BJ (cell line): ENCODE data around the gene MAPK6. TPM values are rescaled to one million over a fixed set of nuclear protein-coding genes. Genes with fewer than 3 reads are reported as not detected.
A peak's percentile ranks its signal among the peaks of the same experiment; 100 is the strongest.

Experiments
- CTCF ChIA-PET: fragments of 350-600 bp; formaldehyde crosslinking; extraction: SDS; loops from one replicate; lab custom pipeline; 2021; ENCODE audit warnings: antibody characterized with exemption, inconsistent platforms; lab: Yijun Ruan, JAX
- POLR2A ChIA-PET: fragments of 300-600 bp; sonication (Branson Sonifier 250); formaldehyde crosslinking; extraction: SDS; loops from one replicate; lab custom pipeline; 2021; ENCODE audit warnings: antibody characterized with exemption; lab: Charles Lee
- DNase-seq: peaks from one replicate; pipeline ENCODE4 v3.0.0-alpha.2; 2011; ENCODE audit warnings: low read depth
- H3K27me3 ChIP-seq: 2 replicates; pipeline ENCODE4 v1.6.0; 2011; ENCODE audit warnings: low read length; ENCODE audit not compliant: control insufficient read depth, insufficient read depth
- H3K36me3 ChIP-seq: 2 replicates; pipeline ENCODE4 v1.5.1; 2011; ENCODE audit warnings: low read length; ENCODE audit not compliant: control insufficient read depth, insufficient read depth
- H3K4me3 ChIP-seq: 2 replicates; pipeline ENCODE4 v1.5.1; 2011; ENCODE audit warnings: low read depth, mild to moderate bottlenecking, control low read depth, low read length
- polyA plus RNA-seq: library from polyadenylated mRNA; depleted of rRNA; stranded (reverse); fragments of >200 nt; gene quantifications from 2 replicates; pipeline ENCODE4 v1.2.3, GENCODE V29; 2011
- TF ChIP-seq, protein P1 (sequence below): IDR thresholded peaks from 2 replicates; pipeline ENCODE4 v1.5.1; 2011; ENCODE audit warnings: low read depth, mild to moderate bottlenecking, control low read depth, inconsistent platforms, low read length, moderate library complexity; ENCODE audit not compliant: insufficient read depth

MAPK6 gene
- polyA plus RNA-seq, 1 experiment: 21.2 TPM

DNA sequence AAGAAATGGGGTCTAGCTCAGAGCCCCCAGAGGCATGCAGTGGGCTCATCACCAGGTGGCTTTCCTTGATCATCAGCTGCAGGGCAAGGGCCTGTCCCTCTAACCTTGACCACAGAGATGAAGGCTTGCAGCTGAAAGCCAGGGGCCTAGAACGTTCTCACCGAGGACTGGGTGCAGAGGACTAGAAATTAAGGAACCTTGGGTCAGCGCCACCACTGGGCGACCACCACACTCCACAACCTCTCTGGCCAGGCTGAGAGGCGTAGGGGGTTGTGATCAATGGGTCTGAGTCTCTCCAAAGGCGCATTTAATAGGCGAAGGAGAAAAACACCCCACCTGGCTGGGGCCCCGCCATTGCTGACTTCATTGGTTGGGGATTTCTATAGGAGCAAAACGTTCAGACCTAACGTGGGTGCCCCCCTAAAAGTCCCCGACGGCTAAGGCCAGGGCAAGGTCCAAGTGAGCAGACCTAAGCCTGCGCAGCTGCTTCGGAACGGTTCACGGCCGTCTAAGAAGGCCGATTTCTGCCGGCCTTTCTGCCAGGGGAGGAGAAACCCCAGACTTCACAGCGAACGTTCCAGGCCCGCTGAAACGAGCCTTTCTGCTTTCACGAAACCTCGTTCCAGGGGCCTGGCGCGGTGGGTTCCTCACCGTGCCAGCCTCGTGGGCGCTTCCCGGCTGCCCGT lies 92.6 kb downstream of the MAPK6 start:
- POLR2A ChIA-PET: no interaction called here
- no peak for DNase-seq
- TF ChIP-seq, protein P1, sequence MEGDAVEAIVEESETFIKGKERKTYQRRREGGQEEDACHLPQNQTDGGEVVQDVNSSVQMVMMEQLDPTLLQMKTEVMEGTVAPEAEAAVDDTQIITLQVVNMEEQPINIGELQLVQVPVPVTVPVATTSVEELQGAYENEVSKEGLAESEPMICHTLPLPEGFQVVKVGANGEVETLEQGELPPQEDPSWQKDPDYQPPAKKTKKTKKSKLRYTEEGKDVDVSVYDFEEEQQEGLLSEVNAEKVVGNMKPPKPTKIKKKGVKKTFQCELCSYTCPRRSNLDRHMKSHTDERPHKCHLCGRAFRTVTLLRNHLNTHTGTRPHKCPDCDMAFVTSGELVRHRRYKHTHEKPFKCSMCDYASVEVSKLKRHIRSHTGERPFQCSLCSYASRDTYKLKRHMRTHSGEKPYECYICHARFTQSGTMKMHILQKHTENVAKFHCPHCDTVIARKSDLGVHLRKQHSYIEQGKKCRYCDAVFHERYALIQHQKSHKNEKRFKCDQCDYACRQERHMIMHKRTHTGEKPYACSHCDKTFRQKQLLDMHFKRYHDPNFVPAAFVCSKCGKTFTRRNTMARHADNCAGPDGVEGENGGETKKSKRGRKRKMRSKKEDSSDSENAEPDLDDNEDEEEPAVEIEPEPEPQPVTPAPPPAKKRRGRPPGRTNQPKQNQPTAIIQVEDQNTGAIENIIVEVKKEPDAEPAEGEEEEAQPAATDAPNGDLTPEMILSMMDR: no peak
- peak overlapping the region; percentile 25 for H3K4me3 ChIP-seq
- CTCF ChIA-PET: interaction anchor here (1.6 to 1.7 kb wide), 2 partner anchors 29 to 33 kb away, joined by 3 to 5 read pairs; no protein-coding TSS in a partner anchor
- H3K27me3 ChIP-seq: peaks cover 2% of the 10 kb centered on the region
- H3K36me3 ChIP-seq: no peaks in the 10 kb centered on the region

DNA sequence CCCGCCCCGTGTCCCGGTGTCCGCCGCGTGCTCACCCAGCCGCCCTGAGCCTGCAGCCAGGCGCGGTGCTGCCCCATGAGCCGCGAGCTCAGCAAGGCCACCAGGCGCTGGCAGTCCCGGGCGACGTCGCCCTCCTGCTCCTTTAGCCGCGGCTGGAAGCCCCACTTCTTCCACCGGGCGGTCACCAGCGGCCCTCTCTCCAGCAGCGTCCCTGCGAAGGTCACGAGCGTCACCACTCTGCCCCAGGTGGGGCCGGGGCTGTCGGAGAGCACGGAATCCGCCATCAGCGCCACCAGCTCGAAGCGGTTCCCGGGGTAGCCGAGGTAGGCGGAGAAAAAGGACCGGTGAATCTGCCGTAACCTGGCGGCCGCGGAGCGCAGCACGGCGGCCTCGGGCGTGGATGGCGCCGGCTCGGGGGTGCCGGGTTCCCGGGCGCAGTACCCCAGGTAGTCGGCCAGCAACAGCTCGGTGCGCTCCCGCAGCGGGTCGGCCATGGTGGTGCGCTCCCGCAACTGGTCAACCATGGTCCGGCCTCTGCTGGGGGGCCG lies 93.3 kb downstream of the MAPK6 start:
- Histone ChIP-seq H3K27me3 (peaks cover 2% of the 10 kb centered on the region), H3K4me3 (peak overlapping the region; percentile 25), H3K36me3 (no peaks in the 10 kb centered on the region)
- no peak for DNase-seq
- POLR2A ChIA-PET: no interaction called here
- CTCF ChIA-PET: interaction anchor here (1.6 to 1.7 kb wide), 2 partner anchors 28 to 33 kb away, joined by 3 to 5 read pairs; no protein-coding TSS in a partner anchor
- TF ChIP-seq, protein P1: no peak

DNA sequence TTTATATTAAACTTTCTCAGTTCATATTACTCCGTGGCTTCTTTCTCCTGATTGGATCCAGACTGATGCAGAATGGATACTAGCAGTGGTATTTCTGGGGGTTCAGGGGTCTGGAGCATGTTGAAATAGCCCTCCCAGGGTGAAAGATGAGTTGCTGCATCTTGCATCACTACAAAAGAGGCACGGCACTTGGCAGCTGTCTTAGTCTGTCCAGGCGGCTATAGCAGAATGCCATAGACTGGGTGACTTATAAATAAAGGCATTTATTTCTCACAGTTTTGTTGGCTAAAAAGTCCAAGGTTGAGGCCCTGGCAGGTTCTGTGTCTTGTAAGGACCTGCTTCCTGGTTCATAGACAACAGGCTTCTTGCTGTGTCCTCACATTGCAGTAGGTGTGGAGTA lies 94.2 kb downstream of the MAPK6 start:
- Histone ChIP-seq H3K36me3 (no peaks in the 10 kb centered on the region), H3K4me3 (no peak overlapping the region), H3K27me3 (peaks cover 2% of the 10 kb centered on the region)
- CTCF ChIA-PET: interaction anchor here (1.1 to 2.5 kb wide), 2 partner anchors 11 to 26 kb away, joined by 3 to 8 read pairs; no protein-coding TSS in a partner anchor
- DNase-seq: no peak
- TF ChIP-seq, protein P1: no peak
- POLR2A ChIA-PET: no interaction called here

DNA sequence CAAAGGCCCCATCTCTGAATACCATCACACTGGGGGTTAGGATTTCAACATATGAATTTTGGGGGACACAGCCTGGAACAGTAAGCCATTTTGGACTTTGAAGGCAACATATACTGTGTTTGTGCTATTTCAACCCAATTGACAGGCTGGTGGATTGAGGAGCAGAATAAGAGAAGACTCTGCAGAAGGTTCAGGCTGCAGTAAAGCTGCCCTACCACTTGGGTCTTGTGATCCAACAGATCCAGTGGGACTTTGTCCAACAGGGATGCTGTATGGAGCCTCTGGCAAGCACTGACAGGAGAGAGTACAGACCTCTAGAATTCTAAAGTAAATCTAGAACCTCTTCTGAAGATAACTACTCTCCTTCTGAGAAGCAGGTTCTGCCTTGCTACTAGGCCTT lies 94.7 kb downstream of the MAPK6 start:
- no peaks in the 10 kb centered on the region for H3K36me3 ChIP-seq
- no peak overlapping the region for H3K4me3 ChIP-seq
- DNase-seq: no peak
- peaks cover 2% of the 10 kb centered on the region for H3K27me3 ChIP-seq
- ChIA-PET CTCF (interaction anchor here (1.1 to 2.5 kb wide), 2 partner anchors 11 to 26 kb away, joined by 3 to 8 read pairs; no protein-coding TSS in a partner anchor), POLR2A (no interaction called here)
- TF ChIP-seq, protein P1: no peak

DNA sequence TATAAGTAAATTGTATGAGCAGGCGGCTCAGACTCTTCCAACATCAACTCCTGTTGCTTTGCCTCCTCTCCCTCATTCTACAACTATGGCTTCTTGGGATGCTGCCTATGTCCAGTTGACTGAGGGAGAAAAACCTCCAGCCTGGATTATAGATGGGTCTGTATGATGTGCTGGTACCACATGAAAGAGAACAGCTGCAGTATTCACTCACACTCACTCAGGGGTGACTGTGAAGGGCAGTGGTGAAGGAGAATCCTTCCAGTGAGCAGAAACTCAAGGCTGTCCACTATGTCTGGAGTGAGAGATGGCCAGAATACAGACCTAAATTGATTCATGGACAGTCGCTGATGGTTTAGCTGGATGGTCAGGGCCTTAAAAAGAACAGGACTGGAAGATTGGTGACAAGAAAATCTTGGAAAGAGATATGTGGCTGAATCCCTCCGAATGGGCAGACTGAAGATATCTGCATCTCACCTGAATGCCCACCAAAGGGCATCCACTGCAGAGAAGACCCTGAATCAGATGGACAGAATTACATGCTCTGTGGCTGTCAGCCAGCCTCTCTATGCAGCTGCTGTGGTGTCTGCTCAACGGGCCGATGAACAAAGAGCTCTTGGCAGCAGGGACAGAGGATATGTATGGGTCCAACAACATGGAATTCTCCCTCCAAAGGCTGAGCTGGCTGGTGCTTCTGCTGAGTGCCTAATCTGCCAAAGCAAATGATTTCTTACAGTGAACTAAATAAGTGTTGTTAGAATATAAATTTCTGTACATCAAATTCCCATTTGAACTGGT lies 95.4 kb downstream of the MAPK6 start:
- TF ChIP-seq, protein P1: no peak
- Histone ChIP-seq H3K4me3 (no peak overlapping the region), H3K36me3 (no peaks in the 10 kb centered on the region), H3K27me3 (peaks cover 2% of the 10 kb centered on the region)
- DNase-seq: no peak
- CTCF ChIA-PET: interaction anchor here (0.6 to 2.5 kb wide), 3 partner anchors 10 to 279 kb away, joined by 3 to 8 read pairs (median 3); no protein-coding TSS in a partner anchor
- POLR2A ChIA-PET: no interaction called here
